DOHH2 (cell line): ENCODE data around the gene KCNIP1.

Experiments
- H3F3A ChIP-seq: fragments of 200-600 bp; sonication (generic), shearing (Covaris generic); 2 replicates; pipeline ENCODE4 v1.6.0; 2016; ENCODE audit warnings: antibody characterized with exemption, mild to moderate bottlenecking; ENCODE audit not compliant: control insufficient read depth, insufficient read depth
- H3K27ac ChIP-seq: fragments of 200-600 bp; sonication (generic); 2 replicates; pipeline ENCODE4 v1.5.1; 2014; ENCODE audit warnings: low read depth, mild to moderate bottlenecking, low read length, moderate library complexity
- H3K27me3 ChIP-seq: fragments of 200-600 bp; sonication (generic); 2 replicates; pipeline ENCODE4 v1.6.1; 2014; ENCODE audit warnings: mild to moderate bottlenecking, low read length, mixed read lengths; ENCODE audit not compliant: control insufficient read depth
- H3K36me3 ChIP-seq: fragments of 200-600 bp; sonication (generic); 2 replicates; pipeline ENCODE4 v1.6.1; 2014; ENCODE audit warnings: mild to moderate bottlenecking, low read length, moderate library complexity, mixed read lengths; ENCODE audit not compliant: control insufficient read depth
- H3K4me1 ChIP-seq: fragments of 200-600 bp; sonication (generic); 2 replicates; pipeline ENCODE4 v1.6.1; 2014; ENCODE audit warnings: mild to moderate bottlenecking, low read length, mixed read lengths; ENCODE audit not compliant: control insufficient read depth
- H3K4me2 ChIP-seq: fragments of 200-600 bp; sonication (generic); 2 replicates; pipeline ENCODE4 v1.6.0; 2014; ENCODE audit warnings: mild to moderate bottlenecking, low read length, moderate library complexity
- H3K4me3 ChIP-seq: fragments of 200-600 bp; sonication (generic); 2 replicates; pipeline ENCODE4 v1.5.1; 2014; ENCODE audit warnings: mild to moderate bottlenecking, low read length, mixed read lengths
- H3K79me2 ChIP-seq: fragments of 200-600 bp; sonication (generic); 2 replicates; pipeline ENCODE4 v1.6.1; 2014; ENCODE audit warnings: mild to moderate bottlenecking, low read length, mixed read lengths; ENCODE audit not compliant: control insufficient read depth
- H3K9me2 ChIP-seq: fragments of 200-600 bp; sonication (generic); replicated peaks from 2 replicates; pipeline ENCODE4 v1.6.1; 2014; ENCODE audit warnings: mild to moderate bottlenecking, low read length, mixed read lengths; ENCODE audit not compliant: control insufficient read depth
- H3K9me3 ChIP-seq: fragments of 200-600 bp; sonication (generic); 2 replicates; pipeline ENCODE4 v1.6.1; 2014; ENCODE audit warnings: antibody characterized with exemption, low read length, mixed read lengths; ENCODE audit not compliant: control insufficient read depth, insufficient read depth
- H4K20me1 ChIP-seq: fragments of 200-600 bp; sonication (generic); 2 replicates; pipeline ENCODE4 v1.6.0; 2014; ENCODE audit warnings: low read depth, mild to moderate bottlenecking, antibody characterized with exemption, low read length, moderate library complexity; ENCODE audit not compliant: control insufficient read depth, insufficient read depth
- EZH2phosphoT487 ChIP-seq: fragments of 200-600 bp; sonication (generic); IDR thresholded peaks from 2 replicates; pipeline ENCODE4 v1.6.1; 2017; ENCODE audit warnings: borderline replicate concordance, mild to moderate bottlenecking, antibody characterized with exemption, low read length, moderate library complexity, mixed read lengths
- TF ChIP-seq, protein P1 (sequence below): fragments of 200-600 bp; sonication (generic); IDR thresholded peaks from one replicate; pipeline ENCODE4 v1.5.1; 2014; ENCODE audit warnings: antibody characterized with exemption, mild to moderate bottlenecking, low read depth, low read length; ENCODE audit not compliant: poor library complexity, severe bottlenecking

KCNIP1 gene

DNA sequence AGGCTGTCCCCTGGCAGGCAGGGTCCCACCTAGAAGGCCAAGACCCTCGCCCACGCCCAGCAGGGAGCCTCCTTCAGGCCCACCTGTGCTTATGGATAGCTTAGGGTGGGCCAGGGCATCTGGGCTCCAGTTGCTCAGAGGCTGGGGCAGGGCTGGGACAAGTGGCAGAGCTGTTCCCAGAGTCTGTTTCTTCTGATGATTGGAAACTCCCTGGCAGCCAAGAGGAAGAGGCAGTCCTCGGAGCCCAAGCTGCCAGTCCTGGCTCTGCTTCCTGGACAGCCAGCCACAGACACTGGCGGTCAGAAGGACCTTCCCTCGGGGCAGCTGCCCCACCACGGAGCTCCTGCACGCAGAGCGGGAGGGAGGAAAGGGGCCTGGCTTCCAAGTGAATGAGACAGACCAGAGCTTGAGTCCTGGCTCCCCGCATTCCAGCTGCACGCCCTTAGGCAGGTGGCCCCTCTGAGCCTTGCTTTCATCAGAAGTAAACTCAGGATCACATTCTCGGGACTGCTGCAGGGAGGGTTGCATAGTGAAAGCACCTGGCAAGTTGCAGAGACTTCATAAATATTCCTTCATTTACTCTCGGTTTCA lies 241.8 kb downstream of the KCNIP1 start:
- Histone ChIP-seq H3K36me3 (no peaks in the 10 kb centered on the region), H3K4me2 (no peak overlapping the region), H3K9me2 (no peaks in the 10 kb centered on the region), H3K9me3 (no peaks in the 10 kb centered on the region), H3K4me3 (no peak overlapping the region), H3K27me3 (peaks cover 3% of the 10 kb centered on the region; the same call in 1 of the 2 replicates), H3K4me1 (no peaks in the 10 kb centered on the region), H4K20me1 (no peaks in the 10 kb centered on the region), H3K79me2 (no peaks in the 10 kb centered on the region), H3K27ac (no peak overlapping the region), H3F3A (no peaks in the 10 kb centered on the region)
- TF ChIP-seq EZH2phosphoT487, result no peak

- no peaks in the 10 kb centered on the region for H3K9me2 ChIP-seq
- H3K4me2 ChIP-seq, result no peak overlapping the region
- no peak overlapping the region for H3K4me3 ChIP-seq
- H3F3A ChIP-seq, result no peaks in the 10 kb centered on the region
- H3K27me3 ChIP-seq, result peaks cover 3% of the 10 kb centered on the region; the same call in 1 of the 2 replicates
- H4K20me1 ChIP-seq, result no peaks in the 10 kb centered on the region
- no peak overlapping the region for H3K27ac ChIP-seq
- H3K4me1 ChIP-seq, result no peaks in the 10 kb centered on the region
- no peaks in the 10 kb centered on the region for H3K79me2 ChIP-seq
- no peaks in the 10 kb centered on the region for H3K9me3 ChIP-seq
- H3K36me3 ChIP-seq, result no peaks in the 10 kb centered on the region
- no peak for TF ChIP-seq EZH2phosphoT487
- TF ChIP-seq, protein P1, sequence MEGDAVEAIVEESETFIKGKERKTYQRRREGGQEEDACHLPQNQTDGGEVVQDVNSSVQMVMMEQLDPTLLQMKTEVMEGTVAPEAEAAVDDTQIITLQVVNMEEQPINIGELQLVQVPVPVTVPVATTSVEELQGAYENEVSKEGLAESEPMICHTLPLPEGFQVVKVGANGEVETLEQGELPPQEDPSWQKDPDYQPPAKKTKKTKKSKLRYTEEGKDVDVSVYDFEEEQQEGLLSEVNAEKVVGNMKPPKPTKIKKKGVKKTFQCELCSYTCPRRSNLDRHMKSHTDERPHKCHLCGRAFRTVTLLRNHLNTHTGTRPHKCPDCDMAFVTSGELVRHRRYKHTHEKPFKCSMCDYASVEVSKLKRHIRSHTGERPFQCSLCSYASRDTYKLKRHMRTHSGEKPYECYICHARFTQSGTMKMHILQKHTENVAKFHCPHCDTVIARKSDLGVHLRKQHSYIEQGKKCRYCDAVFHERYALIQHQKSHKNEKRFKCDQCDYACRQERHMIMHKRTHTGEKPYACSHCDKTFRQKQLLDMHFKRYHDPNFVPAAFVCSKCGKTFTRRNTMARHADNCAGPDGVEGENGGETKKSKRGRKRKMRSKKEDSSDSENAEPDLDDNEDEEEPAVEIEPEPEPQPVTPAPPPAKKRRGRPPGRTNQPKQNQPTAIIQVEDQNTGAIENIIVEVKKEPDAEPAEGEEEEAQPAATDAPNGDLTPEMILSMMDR, result no peak
Measured at GRCh38 chr5:170746075-170746960, 242.5 kb downstream of the KCNIP1 start.

- TF ChIP-seq EZH2phosphoT487, result no peak
- TF ChIP-seq, protein P1, result no peak
- Histone ChIP-seq H3K9me2 (no peaks in the 10 kb centered on the region), H3K79me2 (no peaks in the 10 kb centered on the region), H3F3A (no peaks in the 10 kb centered on the region), H3K9me3 (no peaks in the 10 kb centered on the region), H3K4me2 (no peak overlapping the region), H3K27ac (no peak overlapping the region), H3K4me1 (no peaks in the 10 kb centered on the region), H4K20me1 (no peaks in the 10 kb centered on the region), H3K27me3 (peaks cover 3% of the 10 kb centered on the region; the same call in 1 of the 2 replicates), H3K4me3 (no peak overlapping the region), H3K36me3 (no peaks in the 10 kb centered on the region)
Measured at GRCh38 chr5:170746961-170747340, 243.1 kb downstream of the KCNIP1 start.

- no peaks in the 10 kb centered on the region for H3F3A ChIP-seq
- H3K36me3 ChIP-seq, result no peaks in the 10 kb centered on the region
- H3K4me3 ChIP-seq, result no peak overlapping the region
- H3K9me2 ChIP-seq, result no peaks in the 10 kb centered on the region
- H3K9me3 ChIP-seq, result no peaks in the 10 kb centered on the region
- no peaks in the 10 kb centered on the region for H4K20me1 ChIP-seq
- no peaks in the 10 kb centered on the region for H3K4me1 ChIP-seq
- no peaks in the 10 kb centered on the region for H3K79me2 ChIP-seq
- no peak overlapping the region for H3K27ac ChIP-seq
- no peak for TF ChIP-seq EZH2phosphoT487
- TF ChIP-seq, protein P1, result no peak
- H3K27me3 ChIP-seq, result peaks cover 3% of the 10 kb centered on the region; the same call in 1 of the 2 replicates
- H3K4me2 ChIP-seq, result no peak overlapping the region
Measured at GRCh38 chr5:170747357-170747756, 243.5 kb downstream of the KCNIP1 start.
